Central memory CD8-positive, alpha-beta T cell (primary cell): ENCODE measurements around the gene UPK2.
"Not testable (repeated sequence)": the region's sequence is repeated elsewhere in the genome, so short reads cannot be mapped to it uniquely, and the experiment has no call there.

Source experiments
- ATAC-seq: fragments of 150-1000 bp; cut with Tn5 transposase; replicated peaks from 2 replicates; pipeline ENCODE4 v1.10.0; 2022; ENCODE audit warnings: mild to moderate bottlenecking, moderate FRiP score, moderate number of reproducible peaks; ENCODE audit not compliant: poor library complexity, severe bottlenecking; ENCODE audit errors: extremely low read depth
- DNase-seq, 2 donors: peaks; one replicate each; pipeline ENCODE4 v3.0.0; 2021; ENCODE audit warnings: low spot score in 2 of 2
- H3K27ac Mint-ChIP-seq: one replicate; pipeline ENCODE4 v1.8.0; 2022; ENCODE audit warnings: low read depth, mild to moderate bottlenecking, moderate library complexity, mixed read lengths
- H3K27me3 Mint-ChIP-seq: one replicate; pipeline ENCODE4 v1.8.0; 2022; ENCODE audit warnings: mixed read lengths
- H3K36me3 Mint-ChIP-seq: one replicate; pipeline ENCODE4 v1.8.0; 2022; ENCODE audit warnings: mild to moderate bottlenecking, moderate library complexity, mixed read lengths; ENCODE audit not compliant: insufficient read depth
- H3K4me1 Mint-ChIP-seq: one replicate; pipeline ENCODE4 v1.8.0; 2022; ENCODE audit warnings: mixed read lengths
- H3K4me3 Mint-ChIP-seq: one replicate; pipeline ENCODE4 v1.8.0; 2022; ENCODE audit warnings: mild to moderate bottlenecking, moderate library complexity, mixed read lengths
- H3K9me3 Mint-ChIP-seq: one replicate; pipeline ENCODE4 v1.8.0; 2022; ENCODE audit warnings: mixed read lengths

UPK2 gene

DNA sequence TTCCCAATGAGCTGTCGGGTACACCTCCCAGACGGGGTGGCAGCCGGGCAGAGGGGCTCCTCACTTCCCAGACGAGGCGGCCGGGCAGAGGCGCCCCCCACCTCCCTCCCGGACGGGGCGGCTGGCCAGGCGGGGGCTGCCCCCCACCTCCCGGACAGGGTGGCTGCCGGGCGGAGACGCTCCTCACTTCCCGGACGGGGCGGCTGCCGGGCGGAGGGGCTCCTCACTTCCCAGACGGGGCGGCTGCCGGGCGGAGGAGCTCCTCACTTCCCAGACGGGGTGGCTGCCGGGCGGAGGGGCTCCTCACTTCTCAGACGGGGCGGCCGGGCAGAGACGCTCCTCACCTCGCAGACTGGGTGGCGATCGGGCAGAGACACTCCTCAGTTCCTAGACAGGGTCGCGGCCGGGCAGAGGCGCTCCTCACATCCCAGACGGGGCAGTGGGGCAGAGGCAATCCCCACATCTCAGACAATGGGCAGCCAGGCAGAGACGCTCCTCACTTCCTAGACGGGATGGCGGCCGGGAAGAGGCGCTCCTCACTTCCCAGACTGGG, 35.5 kb downstream of the UPK2 start:
- not testable (repeated sequence) for H3K36me3 Mint-ChIP-seq, ATAC-seq, H3K27ac Mint-ChIP-seq, H3K9me3 Mint-ChIP-seq, H3K27me3 Mint-ChIP-seq, DNase-seq, H3K4me3 Mint-ChIP-seq, H3K4me1 Mint-ChIP-seq

DNA sequence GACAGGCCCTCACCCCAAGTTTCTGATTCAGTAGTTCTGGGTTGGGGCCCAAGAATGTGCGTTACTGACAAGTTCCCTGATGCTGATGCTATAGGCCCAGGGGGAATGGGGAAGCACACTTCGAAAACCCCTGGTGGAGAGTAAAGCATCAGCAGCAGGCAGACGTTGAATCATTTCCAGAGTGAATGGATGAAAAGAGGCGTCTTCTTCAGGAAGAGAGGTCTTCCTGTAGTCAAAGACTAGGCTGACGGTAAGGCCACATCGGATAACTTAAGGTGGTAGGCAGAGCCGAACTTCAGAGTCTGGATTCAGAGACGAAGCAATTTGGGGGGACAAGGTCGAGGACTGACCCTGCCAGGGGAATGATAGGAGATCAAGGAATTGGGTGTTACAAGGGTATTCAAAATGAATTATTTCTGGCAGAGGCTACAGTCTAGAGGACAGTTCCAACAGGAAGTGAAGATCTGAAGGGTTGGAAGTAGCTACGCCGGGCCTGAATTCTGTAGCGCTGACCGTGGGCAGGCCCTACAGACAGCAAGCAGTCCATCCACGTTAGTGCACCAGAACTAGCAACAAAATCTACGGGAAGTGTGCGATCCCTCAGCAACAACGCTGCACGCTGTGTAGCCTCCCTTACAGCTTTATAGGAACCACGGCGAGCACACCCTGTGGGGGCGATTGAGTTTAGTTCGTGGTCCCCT, 41.0 kb downstream of the UPK2 start:
- Mint-ChIP-seq H3K27ac (peak overlapping the region; percentile 96), H3K9me3 (no peaks in the 10 kb centered on the region), H3K36me3 (peaks cover 33% of the 10 kb centered on the region), H3K27me3 (no peaks in the 10 kb centered on the region), H3K4me1 (peaks cover 34% of the 10 kb centered on the region), H3K4me3 (peak overlapping the region; percentile 96)
- peak in 1 of 2 donors; percentile 15 for DNase-seq
- ATAC-seq = peak; percentile 33

DNA sequence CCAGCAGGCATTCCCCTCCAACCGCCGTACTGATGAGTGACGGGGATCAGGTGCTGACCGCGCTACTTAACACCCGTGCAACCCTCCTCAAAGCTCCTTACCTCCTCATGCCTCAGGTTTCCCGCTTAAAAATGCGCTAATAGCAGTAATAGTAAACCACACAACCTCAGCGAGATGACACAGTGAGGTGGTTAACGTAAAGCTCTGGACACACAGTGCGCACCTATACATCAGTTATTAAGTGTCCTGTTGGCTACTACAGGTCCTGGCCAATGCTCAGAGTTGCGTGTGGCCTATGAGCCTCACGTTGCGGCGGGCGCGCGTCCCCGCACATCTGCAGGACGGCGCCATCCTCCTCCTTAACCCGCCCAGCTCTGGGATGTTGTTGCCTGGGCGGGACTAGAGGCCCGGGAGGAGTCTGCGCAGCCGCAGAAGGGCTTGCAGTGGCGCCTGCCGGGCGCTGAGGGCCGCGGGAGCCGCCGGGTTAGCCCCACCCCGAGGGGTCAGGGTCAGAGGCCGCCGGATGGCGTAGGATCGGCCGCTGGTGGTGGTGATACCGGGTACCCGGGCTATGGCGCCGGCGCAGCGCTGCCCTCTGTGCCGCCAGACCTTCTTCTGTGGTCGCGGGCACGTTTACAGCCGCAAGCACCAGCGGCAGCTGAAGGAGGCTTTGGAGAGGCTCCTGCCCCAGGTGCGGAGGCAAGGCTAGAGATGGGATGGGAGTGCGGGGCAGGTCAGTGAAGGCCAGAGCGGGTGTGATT, 41.7 kb downstream of the UPK2 start, which contains the start of gene CENATAC:
TSS of gene CENATAC (plus strand) at position 512 of the 761 bp plus-strand sequence. CDS start at position 572, 60 bp downstream.
- Mint-ChIP-seq H3K9me3 (no peaks in the 10 kb centered on the region), H3K27me3 (no peaks in the 10 kb centered on the region), H3K4me1 (peaks cover 34% of the 10 kb centered on the region), H3K4me3 (peak within 1 kb of the TSS; percentile 96), H3K36me3 (peaks cover 39% of the 10 kb centered on the region), H3K27ac (peak within 1 kb of the TSS; percentile 96)
- DNase-seq (peak; percentile 89 to 91), ATAC-seq (peak; percentile 91)

DNA sequence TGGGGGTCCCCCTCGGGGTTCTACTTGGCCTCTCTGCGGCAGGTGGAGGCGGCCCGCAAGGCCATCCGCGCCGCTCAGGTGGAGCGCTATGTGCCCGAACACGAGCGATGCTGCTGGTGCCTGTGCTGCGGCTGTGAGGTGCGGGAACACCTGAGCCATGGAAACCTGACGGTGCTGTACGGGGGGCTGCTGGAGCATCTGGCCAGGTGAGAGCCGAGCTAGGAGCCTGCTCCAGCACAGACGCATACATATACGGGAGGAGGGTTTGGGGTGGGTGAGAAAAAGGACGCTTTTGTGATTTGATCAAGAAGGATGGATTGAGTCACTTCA, 42.3 kb downstream of the UPK2 start:
- Mint-ChIP-seq H3K4me3 (peak overlapping the region; percentile 96), H3K27me3 (no peaks in the 10 kb centered on the region), H3K9me3 (no peaks in the 10 kb centered on the region), H3K36me3 (peaks cover 45% of the 10 kb centered on the region), H3K4me1 (peaks cover 33% of the 10 kb centered on the region), H3K27ac (peak overlapping the region; percentile 96)
- DNase-seq (no peak), ATAC-seq (peak; percentile 26)

DNA sequence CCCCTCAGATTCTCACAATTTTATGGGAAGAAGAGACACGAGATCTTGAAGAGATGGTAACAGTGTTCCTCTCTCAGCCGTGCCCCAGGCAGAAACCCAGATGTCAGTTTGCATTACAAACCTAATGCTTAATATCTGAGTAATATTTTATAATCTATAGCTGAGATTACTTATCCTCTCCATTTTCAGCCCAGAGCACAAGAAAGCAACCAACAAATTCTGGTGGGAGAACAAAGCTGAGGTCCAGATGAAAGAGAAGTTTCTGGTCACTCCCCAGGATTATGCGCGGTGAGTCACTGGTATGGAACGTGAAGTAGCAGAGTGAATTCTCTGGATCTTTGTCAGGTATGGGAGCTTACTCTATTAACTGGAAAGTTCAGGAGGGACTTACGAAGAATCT, 42.7 kb downstream of the UPK2 start:
- H3K4me1 Mint-ChIP-seq = peaks cover 29% of the 10 kb centered on the region
- H3K36me3 Mint-ChIP-seq = peaks cover 49% of the 10 kb centered on the region
- no peaks in the 10 kb centered on the region for H3K9me3 Mint-ChIP-seq
- H3K4me3 Mint-ChIP-seq = peak overlapping the region; percentile 96
- ATAC-seq (no peak), DNase-seq (no peak)
- no peaks in the 10 kb centered on the region for H3K27me3 Mint-ChIP-seq
- H3K27ac Mint-ChIP-seq = peak overlapping the region; percentile 96

DNA sequence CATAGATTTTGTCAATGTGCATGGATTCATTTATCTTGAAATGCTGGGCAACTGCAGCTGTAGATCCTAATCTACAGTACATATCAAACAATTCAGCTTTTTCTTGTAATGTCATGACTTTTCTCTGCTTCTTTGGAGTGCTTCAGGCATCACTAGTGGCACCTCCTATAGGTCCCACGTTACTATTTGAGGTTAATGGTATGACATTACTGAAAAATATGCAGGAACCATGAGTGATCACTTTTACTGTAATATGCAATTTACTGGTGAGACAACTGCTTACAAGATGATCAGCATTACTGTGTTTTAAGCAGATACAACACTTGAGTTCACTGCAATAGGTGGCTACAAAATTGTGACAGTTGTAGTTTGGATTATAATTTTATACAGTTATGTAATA, 44.8 kb downstream of the UPK2 start:
- H3K9me3 Mint-ChIP-seq = no peaks in the 10 kb centered on the region
- no peak for ATAC-seq
- H3K27me3 Mint-ChIP-seq = no peaks in the 10 kb centered on the region
- peaks cover 28% of the 10 kb centered on the region for H3K4me1 Mint-ChIP-seq
- H3K27ac Mint-ChIP-seq = no peak overlapping the region
- no peak overlapping the region for H3K4me3 Mint-ChIP-seq
- no peak for DNase-seq
- H3K36me3 Mint-ChIP-seq = peaks cover 63% of the 10 kb centered on the region

DNA sequence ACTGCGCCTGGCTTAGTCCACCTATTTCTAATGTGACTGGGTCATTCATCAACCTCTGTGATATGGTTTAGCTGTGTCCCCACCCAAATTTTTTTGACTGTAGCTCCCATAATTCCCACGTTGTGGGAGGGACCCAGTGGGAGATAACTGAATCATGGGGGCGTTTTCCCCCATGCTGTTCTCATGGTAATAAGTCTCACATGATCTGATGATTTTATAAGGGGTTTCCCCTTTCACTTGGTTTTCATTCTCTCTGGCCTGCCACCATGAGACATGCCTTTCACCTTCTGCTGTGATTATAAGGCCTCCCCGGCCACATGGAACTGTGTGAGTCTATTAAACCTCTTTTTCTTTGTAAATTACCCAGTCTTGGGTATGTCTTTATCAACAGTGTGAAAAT, 50.6 kb downstream of the UPK2 start:
- no peak for ATAC-seq
- no peak overlapping the region for H3K4me3 Mint-ChIP-seq
- H3K36me3 Mint-ChIP-seq = peaks cover 65% of the 10 kb centered on the region
- DNase-seq = no peak
- H3K27ac Mint-ChIP-seq = no peak overlapping the region
- H3K27me3 Mint-ChIP-seq = no peaks in the 10 kb centered on the region
- H3K9me3 Mint-ChIP-seq = no peaks in the 10 kb centered on the region
- no peaks in the 10 kb centered on the region for H3K4me1 Mint-ChIP-seq
